ENCODE results near the gene EMSY. TPM values are rescaled to one million over a fixed set of nuclear protein-coding genes. Genes with fewer than 3 reads are reported as not detected.

EMSY gene
- total RNA-seq, 4 donors from 2014 or later, result 29.9 to 36.7 (median 35.3) TPM

GRCh38 chr11:76471382-76471781 lies 26.6 kb downstream of the EMSY start:
- no peak for TF ChIP-seq CTCF (IDR thresholded peaks at IDR 0.05; ENCODE audit: low read depth)

- no peak for TF ChIP-seq CTCF (IDR thresholded peaks at IDR 0.05; ENCODE audit: low read depth)
Measured at GRCh38 chr11:76480241-76480640, 35.4 kb downstream of the EMSY start.

- no peak for TF ChIP-seq CTCF (IDR thresholded peaks at IDR 0.05; ENCODE audit: low read depth)
Measured at GRCh38 chr11:76491644-76492043, 46.8 kb downstream of the EMSY start.

- TF ChIP-seq CTCF (IDR thresholded peaks at IDR 0.05; ENCODE audit: low read depth), result no peak
Measured at GRCh38 chr11:76493040-76493439, 48.2 kb downstream of the EMSY start.

- no peak for TF ChIP-seq CTCF (IDR thresholded peaks at IDR 0.05; ENCODE audit: low read depth)
Measured at GRCh38 chr11:76493626-76494539, 49.1 kb downstream of the EMSY start.

- no peak for TF ChIP-seq CTCF (IDR thresholded peaks at IDR 0.05; ENCODE audit: low read depth)
Measured at GRCh38 chr11:76495019-76495418, 50.2 kb downstream of the EMSY start.

- no peak for TF ChIP-seq CTCF (IDR thresholded peaks at IDR 0.05; ENCODE audit: low read depth)
Measured at GRCh38 chr11:76496174-76496573, 51.4 kb downstream of the EMSY start.

All from subcutaneous adipose tissue (tissue), 4 donors.